CD4-positive, alpha-beta T cell (primary cell): Measurements from ENCODE around the gene DAPK1. TPM values are rescaled to one million over a fixed set of nuclear protein-coding genes. Genes with fewer than 3 reads are reported as not detected.

Source experiments
- ATAC-seq: fragments of 200-7000 bp; cut with Tn5 transposase; one replicate; pipeline ENCODE4 v1.10.0; 2022; ENCODE audit warnings: mild to moderate bottlenecking; ENCODE audit not compliant: poor library complexity
- CTCF ChIA-PET: fragments of 350-600 bp; sonication (Branson Sonifier 250); formaldehyde crosslinking; loops from one replicate; lab custom pipeline; 2021; ENCODE audit warnings: antibody characterized with exemption, inconsistent platforms; lab: Charles Lee
- POLR2A ChIA-PET: fragments of 350-600 bp; sonication (Branson Sonifier 250); formaldehyde crosslinking; loops from one replicate; lab custom pipeline; 2021; ENCODE audit warnings: antibody characterized with exemption, inconsistent platforms; lab: Charles Lee
- DNase-seq, 14 experiments: peaks; one replicate each; pipeline ENCODE4 v3.0.0-alpha.2; 2013 to 2020; ENCODE audit warnings: mixed read lengths in 2 of 14
- H3K27ac ChIP-seq, 2 donors: one replicate each; pipeline versions ENCODE4 v1.5.1 to v1.7.0; 2013; ENCODE audit warnings: low read length in 2 of 2, low read depth in 1 of 2, mild to moderate bottlenecking in 1 of 2
- H3K27me3 ChIP-seq, 2 experiments: 1 replicate in 1 of 2; 2 replicates in 1 of 2; pipeline versions ENCODE4 v1.6.1 to v1.7.0; 2013; ENCODE audit warnings: low read length in 2 of 2, control low read depth in 1 of 2, mild to moderate bottlenecking in 1 of 2, moderate library complexity in 1 of 2; ENCODE audit not compliant: insufficient read depth in 2 of 2, control insufficient read depth in 1 of 2
- H3K36me3 ChIP-seq: one replicate; pipeline ENCODE4 v1.6.1; 2013; ENCODE audit warnings: low read length, control low read depth; ENCODE audit not compliant: insufficient read depth
- H3K4me1 ChIP-seq: one replicate; pipeline ENCODE4 v1.6.1; 2013; ENCODE audit warnings: low read length, control low read depth; ENCODE audit not compliant: insufficient read depth
- H3K4me3 ChIP-seq: one replicate; pipeline ENCODE4 v1.5.1; 2013; ENCODE audit warnings: mild to moderate bottlenecking, low read length, moderate library complexity
- H3K9me3 ChIP-seq, 2 experiments: 1 replicate in 1 of 2; 2 replicates in 1 of 2; pipeline versions ENCODE4 v1.6.1 to v1.7.0; 2013; ENCODE audit warnings: low read length in 2 of 2, mild to moderate bottlenecking in 2 of 2, control low read depth in 1 of 2, moderate library complexity in 1 of 2; ENCODE audit not compliant: control insufficient read depth in 1 of 2, insufficient read depth in 1 of 2
- H3K27ac Mint-ChIP-seq: one replicate; pipeline ENCODE4 v1.8.0; 2020; ENCODE audit warnings: mixed read lengths
- H3K27me3 Mint-ChIP-seq: one replicate; pipeline ENCODE4 v1.8.0; 2021; ENCODE audit warnings: mixed read lengths
- H3K36me3 Mint-ChIP-seq: one replicate; pipeline ENCODE4 v1.8.0; 2021; ENCODE audit warnings: low read depth, mixed read lengths
- H3K4me1 Mint-ChIP-seq: one replicate; pipeline ENCODE4 v1.8.0; 2021; ENCODE audit warnings: low read depth, mixed read lengths
- H3K4me3 Mint-ChIP-seq: one replicate; pipeline ENCODE4 v1.8.0; 2020; ENCODE audit warnings: mild to moderate bottlenecking, mixed read lengths
- H3K9me3 Mint-ChIP-seq: one replicate; pipeline ENCODE4 v1.8.0; 2020; ENCODE audit warnings: mixed read lengths
- CTCF ChIP-seq: fragments of 200-600 bp; IDR thresholded peaks from one replicate; pipeline ENCODE4 v1.8.0; 2022; ENCODE audit warnings: antibody characterized with exemption, mild to moderate bottlenecking
- intact Hi-C, 2 experiments: fragments of 100-400 bp; cut with DNase I in 1 of 2; cut with micrococcal nuclease in 1 of 2; formaldehyde crosslinking; loops; one replicate each; pipeline versions ENCODE4 v1.15.1 to v1.9.0; 2023 to 2025; cut with DNase I, micrococcal nuclease
- total RNA-seq, 174 experiments: library from RNA in 2 of 174; stranded (reverse) in 2 of 174; gene quantifications; one replicate each; pipeline ENCODE4 v1.2.3 and lab custom pipeline; 2021 to 2026

DAPK1 gene
- total RNA-seq, 2 experiments from 2014 or later = 2.7 TPM

GRCh38 chr9:87507576-87507975 lies 9.9 kb downstream of the DAPK1 start:
- H3K27me3 Mint-ChIP-seq = peaks cover 3% of the 10 kb centered on the region
- H3K4me3 ChIP-seq = no peak overlapping the region
- POLR2A ChIA-PET = no interaction called here
- no peaks in the 10 kb centered on the region for H3K4me1 ChIP-seq
- H3K9me3 ChIP-seq = no peaks in the 10 kb centered on the region
- H3K27ac ChIP-seq = no peak overlapping the region
- TF ChIP-seq CTCF = no peak
- intact Hi-C loops = no loop called here
- H3K4me3 Mint-ChIP-seq = no peak overlapping the region
- no peak for DNase-seq
- no peak for ATAC-seq
- CTCF ChIA-PET = no interaction called here
- H3K9me3 Mint-ChIP-seq = no peaks in the 10 kb centered on the region
- H3K36me3 ChIP-seq = no peaks in the 10 kb centered on the region
- H3K4me1 Mint-ChIP-seq = no peaks in the 10 kb centered on the region
- H3K27ac Mint-ChIP-seq = no peak overlapping the region
- no peaks in the 10 kb centered on the region for H3K36me3 Mint-ChIP-seq
- no peaks in the 10 kb centered on the region for H3K27me3 ChIP-seq

GRCh38 chr9:87510252-87510683 lies 12.6 kb downstream of the DAPK1 start:
- intact Hi-C loops = no loop called here
- no peak overlapping the region for H3K27ac Mint-ChIP-seq
- H3K4me1 ChIP-seq = no peaks in the 10 kb centered on the region
- H3K36me3 ChIP-seq = no peaks in the 10 kb centered on the region
- no peak overlapping the region for H3K27ac ChIP-seq
- H3K36me3 Mint-ChIP-seq = no peaks in the 10 kb centered on the region
- H3K9me3 Mint-ChIP-seq = no peaks in the 10 kb centered on the region
- TF ChIP-seq CTCF = no peak
- no peaks in the 10 kb centered on the region for H3K9me3 ChIP-seq
- DNase-seq (no peak), ATAC-seq (no peak)
- no peak overlapping the region for H3K4me3 ChIP-seq
- H3K4me1 Mint-ChIP-seq = no peaks in the 10 kb centered on the region
- no peaks in the 10 kb centered on the region for H3K27me3 Mint-ChIP-seq
- ChIA-PET POLR2A (no interaction called here), CTCF (no interaction called here)
- no peak overlapping the region for H3K4me3 Mint-ChIP-seq
- H3K27me3 ChIP-seq = no peaks in the 10 kb centered on the region

GRCh38 chr9:87512311-87512710 lies 14.6 kb downstream of the DAPK1 start:
- H3K36me3 ChIP-seq = no peaks in the 10 kb centered on the region
- H3K4me1 Mint-ChIP-seq = no peaks in the 10 kb centered on the region
- no peak overlapping the region for H3K4me3 Mint-ChIP-seq
- ChIA-PET POLR2A (no interaction called here), CTCF (no interaction called here)
- ATAC-seq (no peak), DNase-seq (no peak)
- no peaks in the 10 kb centered on the region for H3K36me3 Mint-ChIP-seq
- no peak for TF ChIP-seq CTCF
- H3K27ac Mint-ChIP-seq = no peak overlapping the region
- H3K4me3 ChIP-seq = no peak overlapping the region
- H3K9me3 ChIP-seq = peaks cover 0 to 6% of the 10 kb centered on the region in 2 experiments
- intact Hi-C loops = no loop called here
- peaks cover 5% of the 10 kb centered on the region for H3K4me1 ChIP-seq
- no peak overlapping the region for H3K27ac ChIP-seq
- H3K27me3 Mint-ChIP-seq = peaks cover 3% of the 10 kb centered on the region
- no peaks in the 10 kb centered on the region for H3K9me3 Mint-ChIP-seq
- no peaks in the 10 kb centered on the region for H3K27me3 ChIP-seq
